Fibroblast of skin of left quadriceps (primary cell): Measurements from ENCODE around the gene MAGI1.

ENCODE experiments used
- DNase-seq, 2 experiments: peaks; one replicate each; pipeline ENCODE4 v3.0.0-alpha.2; 2013; ENCODE audit warnings: low read depth in 2 of 2

MAGI1 gene

DNA sequence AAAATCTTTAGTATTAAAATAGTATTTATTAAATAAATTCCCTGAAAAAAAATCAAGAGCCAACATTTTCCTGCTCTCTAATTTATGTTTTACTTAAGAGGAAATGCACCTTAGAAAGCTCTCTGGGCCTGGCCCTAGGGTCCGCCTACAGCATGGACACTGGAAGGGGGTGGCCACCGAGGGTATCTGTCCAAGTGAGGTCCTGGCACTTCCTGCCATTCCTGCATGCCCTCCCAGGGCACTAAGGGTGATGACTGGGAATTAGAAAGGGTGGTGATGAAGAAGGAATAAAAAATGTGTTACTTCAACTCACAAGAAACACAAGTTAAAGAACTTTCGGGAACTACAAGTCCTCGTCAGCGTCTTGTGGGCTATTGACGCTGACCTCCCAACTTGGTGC is 92.8 kb downstream of the MAGI1 start:
- no peak for DNase-seq

DNA sequence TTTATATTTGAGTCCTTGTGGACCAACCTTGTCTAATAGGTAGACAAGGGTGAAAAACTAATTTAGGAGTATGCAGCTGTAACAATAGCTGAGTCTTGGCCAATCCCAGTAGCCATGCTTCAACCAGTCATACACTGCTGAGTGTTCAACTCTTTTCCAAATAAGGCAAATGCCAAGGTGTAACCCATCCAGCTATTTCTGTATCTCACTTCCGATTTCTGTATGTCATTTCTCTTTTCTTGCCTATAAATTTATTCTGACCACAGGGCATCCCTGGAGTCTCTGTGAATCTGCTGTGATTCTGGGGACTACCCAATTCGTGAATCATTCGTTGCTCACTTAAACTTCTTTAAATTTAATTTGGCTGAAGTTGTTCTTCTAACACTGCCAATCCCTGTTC is 93.2 kb downstream of the MAGI1 start:
- no peak for DNase-seq

DNA sequence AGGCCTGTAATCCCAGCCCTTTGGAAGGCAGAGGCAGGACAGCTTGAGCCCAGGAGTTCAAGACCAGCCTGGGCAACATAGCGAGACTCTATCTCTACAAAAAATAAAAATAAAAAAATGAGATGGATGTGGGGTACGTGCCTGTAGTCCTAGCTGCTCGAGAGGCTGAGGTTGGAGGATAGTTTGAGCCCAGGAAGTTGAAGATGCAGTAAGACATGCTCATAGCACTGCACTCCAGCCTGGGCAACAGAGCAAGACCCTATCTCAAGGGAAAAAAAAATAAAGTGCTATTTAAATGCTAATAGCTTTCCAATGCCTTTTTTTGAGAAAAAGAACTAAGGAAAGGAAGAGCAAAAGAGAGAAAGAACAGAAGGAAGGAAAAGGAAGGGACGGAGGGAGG is 94.5 kb downstream of the MAGI1 start:
- no peak for DNase-seq

DNA sequence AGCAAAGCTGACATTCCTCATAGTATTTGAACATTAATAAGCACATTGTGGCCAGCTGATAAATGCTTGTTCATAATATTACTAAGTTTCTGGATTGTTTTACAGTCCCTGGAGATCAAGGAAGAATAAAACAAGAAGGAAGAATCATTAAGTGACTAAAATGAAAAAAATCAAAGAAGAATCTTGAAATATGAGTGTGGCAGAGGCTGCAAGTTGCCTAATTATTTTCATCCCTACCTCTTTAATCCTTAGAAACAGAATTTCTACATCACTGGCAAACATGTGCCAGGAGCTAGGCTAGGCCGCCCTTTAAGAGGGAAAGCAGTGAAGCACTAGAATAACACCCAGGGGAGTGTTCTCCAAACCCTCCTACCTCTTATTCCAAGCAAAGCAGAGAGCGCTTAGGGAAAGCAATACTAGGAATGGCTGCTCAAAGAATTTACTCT is 98.9 kb downstream of the MAGI1 start:
- no peak for DNase-seq

DNA sequence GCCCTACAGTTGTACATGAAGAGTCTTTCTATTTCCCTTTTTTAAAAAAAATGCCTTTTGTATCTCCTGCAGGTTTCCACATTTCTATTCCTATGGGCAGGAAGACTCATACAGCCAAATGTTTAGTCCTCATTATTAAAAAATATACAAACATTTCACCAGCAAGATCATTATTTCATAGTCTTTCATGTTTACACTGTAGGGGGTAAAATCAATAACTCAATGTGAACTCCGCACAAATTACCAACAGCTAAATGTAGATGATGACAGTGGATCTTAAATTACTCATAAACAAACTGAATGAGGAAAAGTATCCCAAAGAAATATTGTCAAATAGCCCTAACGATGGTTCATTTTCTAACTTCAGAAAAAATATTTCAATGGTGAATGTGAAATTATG is 99.5 kb downstream of the MAGI1 start:
- no peak for DNase-seq

GRCh38 chr3:65938676-65939075 is 100.0 kb downstream of the MAGI1 start:
- DNase-seq: no peak

- no peak for DNase-seq
Observed at GRCh38 chr3:65938147-65938546, 100.6 kb downstream of the MAGI1 start.

GRCh38 chr3:65936908-65937638 is 101.6 kb downstream of the MAGI1 start:
- DNase-seq: no peak

DNA sequence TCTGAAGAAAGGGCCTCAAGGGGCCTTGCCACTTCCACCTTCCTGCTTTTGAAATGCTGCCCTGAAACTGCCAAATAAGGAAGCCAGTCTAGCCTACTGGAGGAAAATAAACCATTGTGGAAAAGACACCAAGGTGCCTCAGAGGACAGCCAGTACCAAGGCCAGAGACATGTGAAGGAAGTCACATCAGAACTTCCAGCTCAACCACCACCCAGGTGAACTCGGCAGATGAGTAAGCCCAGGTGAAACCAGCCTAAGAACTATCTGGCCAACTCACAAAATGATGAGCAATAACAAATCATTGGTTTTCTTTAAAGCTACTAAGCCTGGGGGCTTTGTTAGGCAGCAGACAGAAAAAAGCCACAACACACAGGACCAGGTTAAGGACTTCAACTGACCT is 103.0 kb downstream of the MAGI1 start:
- no peak for DNase-seq

GRCh38 chr3:65930648-65931047 is 108.1 kb downstream of the MAGI1 start:
- no peak for DNase-seq

GRCh38 chr3:65928110-65928509 is 110.6 kb downstream of the MAGI1 start:
- DNase-seq: no peak

GRCh38 chr3:65927576-65927975 is 111.1 kb downstream of the MAGI1 start:
- no peak for DNase-seq

DNA sequence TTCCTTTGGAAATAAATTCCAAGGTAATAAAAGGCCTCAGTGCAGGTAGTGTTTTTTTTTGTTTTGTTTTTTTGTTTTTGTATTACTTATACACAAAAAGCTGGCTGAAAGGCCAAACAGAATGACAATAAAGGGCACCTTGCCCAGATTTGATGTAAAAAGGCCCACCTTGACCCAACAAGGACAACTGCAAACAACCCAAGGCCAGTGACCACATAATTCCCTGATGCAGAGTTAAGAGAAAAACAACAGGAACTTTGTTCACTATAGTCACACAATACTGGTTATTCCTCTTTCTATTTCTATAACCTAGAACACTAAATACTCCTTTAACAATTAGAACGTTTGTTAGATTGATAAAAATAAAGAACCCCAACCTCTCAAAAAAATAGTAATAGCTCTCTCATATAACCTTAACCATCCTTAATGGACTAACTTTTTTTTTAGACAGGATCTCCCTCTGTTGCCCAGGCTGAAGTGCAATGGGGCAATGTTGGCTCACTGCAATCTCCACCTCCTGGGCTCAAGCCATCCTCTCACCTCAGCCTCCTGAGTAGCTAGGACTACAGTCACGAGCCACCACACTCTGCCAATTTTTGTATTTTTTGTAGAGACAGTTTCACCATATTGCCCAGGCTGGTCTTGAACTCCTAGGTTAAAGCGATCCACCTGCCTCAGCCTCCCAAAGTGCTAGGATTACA is 113.3 kb downstream of the MAGI1 start:
- no peak for DNase-seq

DNA sequence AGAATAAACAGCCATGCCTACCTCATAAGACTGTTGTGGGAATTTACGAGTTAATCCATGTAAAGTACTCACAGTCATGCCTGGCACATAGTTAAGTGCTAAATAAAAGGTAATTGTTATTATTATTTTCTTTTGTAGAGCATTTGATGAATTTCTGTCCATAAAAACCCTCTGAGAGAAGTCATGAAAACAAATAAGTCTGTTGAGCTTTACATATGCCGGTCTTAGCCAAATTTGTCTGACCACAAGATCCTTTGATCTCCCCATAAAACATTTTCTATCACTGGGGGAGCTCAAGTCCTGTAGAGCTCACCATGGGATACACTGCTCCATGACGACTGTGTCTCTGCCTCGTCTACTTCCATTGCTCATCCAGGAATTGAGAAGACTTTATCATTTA is 114.0 kb downstream of the MAGI1 start:
- DNase-seq: no peak

GRCh38 chr3:65922441-65922840 is 116.3 kb downstream of the MAGI1 start:
- peak in 1 of 2 experiments; percentile 32 for DNase-seq

- DNase-seq: no peak
Observed at GRCh38 chr3:65919826-65920225, 118.9 kb downstream of the MAGI1 start.

DNA sequence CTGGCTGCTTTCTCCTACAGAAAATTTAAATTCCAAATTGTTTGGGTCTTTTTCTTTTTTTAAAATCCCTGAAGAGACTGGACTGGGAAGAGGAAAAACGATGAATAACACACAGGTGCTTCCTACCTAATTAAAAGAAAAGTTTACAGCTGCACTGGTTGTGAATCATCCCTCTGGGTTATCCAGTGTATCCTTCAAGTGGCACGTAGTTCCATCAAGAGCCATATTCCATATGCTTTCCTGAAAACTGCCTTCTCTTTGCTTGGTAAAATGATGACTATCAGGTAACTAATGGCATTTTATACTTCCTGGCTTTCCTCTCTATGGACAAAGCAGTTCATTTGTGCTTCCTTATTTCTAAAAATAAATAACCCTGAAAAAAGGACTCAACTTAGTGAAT is 123.2 kb downstream of the MAGI1 start:
- no peak for DNase-seq

- no peak for DNase-seq
Observed at GRCh38 chr3:65914740-65915367, 123.9 kb downstream of the MAGI1 start.

GRCh38 chr3:65914032-65914739 is 124.5 kb downstream of the MAGI1 start:
- no peak for DNase-seq

- no peak for DNase-seq
Observed at GRCh38 chr3:65912647-65913046, 126.1 kb downstream of the MAGI1 start.

GRCh38 chr3:65908588-65908987 is 130.1 kb downstream of the MAGI1 start:
- DNase-seq: no peak
